ENCODE measurements around the gene GRM4. TPM values are rescaled to one million over a fixed set of nuclear protein-coding genes. Genes with fewer than 3 reads are reported as not detected.

GRM4 gene
- total RNA-seq, 2 donors from 2014 or later: 4.4 TPM; not detected in 1

DNA sequence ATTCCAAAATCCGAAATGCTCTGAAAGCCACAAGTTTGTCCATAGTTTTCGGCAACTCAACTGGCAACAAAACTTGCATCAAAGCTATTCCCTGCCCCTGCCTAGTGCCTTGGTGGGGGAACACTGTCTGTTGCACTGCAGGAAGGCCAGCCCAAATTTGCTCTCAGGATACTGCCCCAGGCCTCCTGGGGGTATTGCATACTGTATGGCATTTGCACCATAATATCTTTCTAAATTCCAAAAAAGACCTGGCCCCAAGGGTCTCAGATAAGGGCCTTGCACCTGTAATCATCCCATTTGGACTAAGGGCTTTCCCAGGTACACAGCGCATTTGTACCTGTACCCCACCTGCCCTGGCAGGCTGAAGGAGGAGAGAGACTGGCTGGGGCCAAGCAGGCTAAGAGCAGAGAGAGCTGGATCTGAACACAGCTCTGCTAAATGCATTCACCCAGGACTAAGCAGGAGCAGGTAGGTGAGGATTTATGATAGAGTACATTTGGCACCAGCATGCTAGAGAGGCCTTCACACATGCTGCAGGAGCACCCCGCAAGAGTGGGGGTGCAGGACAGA lies 4.0 kb upstream of the GRM4 start:
- Histone ChIP-seq H3K27ac (no peak overlapping the region), H3K27me3 (replicated peaks; ENCODE audit: insufficient read depth) (no peaks in the 10 kb centered on the region), H3K36me3 (no peaks in the 10 kb centered on the region), H3K4me3 (no peak overlapping the region), H3K9me3 (no peaks in the 10 kb centered on the region), H3K4me1 (replicated peaks) (peaks cover under 1% of the 10 kb centered on the region)
- DNase-seq (ENCODE audit: low spot score): no peak
- 76% methylated on average over 4 of the region's 4 CpGs for WGBS
- TF ChIP-seq, protein P1, sequence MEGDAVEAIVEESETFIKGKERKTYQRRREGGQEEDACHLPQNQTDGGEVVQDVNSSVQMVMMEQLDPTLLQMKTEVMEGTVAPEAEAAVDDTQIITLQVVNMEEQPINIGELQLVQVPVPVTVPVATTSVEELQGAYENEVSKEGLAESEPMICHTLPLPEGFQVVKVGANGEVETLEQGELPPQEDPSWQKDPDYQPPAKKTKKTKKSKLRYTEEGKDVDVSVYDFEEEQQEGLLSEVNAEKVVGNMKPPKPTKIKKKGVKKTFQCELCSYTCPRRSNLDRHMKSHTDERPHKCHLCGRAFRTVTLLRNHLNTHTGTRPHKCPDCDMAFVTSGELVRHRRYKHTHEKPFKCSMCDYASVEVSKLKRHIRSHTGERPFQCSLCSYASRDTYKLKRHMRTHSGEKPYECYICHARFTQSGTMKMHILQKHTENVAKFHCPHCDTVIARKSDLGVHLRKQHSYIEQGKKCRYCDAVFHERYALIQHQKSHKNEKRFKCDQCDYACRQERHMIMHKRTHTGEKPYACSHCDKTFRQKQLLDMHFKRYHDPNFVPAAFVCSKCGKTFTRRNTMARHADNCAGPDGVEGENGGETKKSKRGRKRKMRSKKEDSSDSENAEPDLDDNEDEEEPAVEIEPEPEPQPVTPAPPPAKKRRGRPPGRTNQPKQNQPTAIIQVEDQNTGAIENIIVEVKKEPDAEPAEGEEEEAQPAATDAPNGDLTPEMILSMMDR (IDR thresholded peaks at IDR 0.05): no peak
- TF ChIP-seq POLR2A (IDR thresholded peaks at IDR 0.05) (no peak), POLR2AphosphoS5 (IDR thresholded peaks at IDR 0.05) (no peak)
- intact Hi-C loops (cut with DNase I): loop anchor here (5.0 kb wide), 3 partner anchors 93 to 408 kb away; no protein-coding TSS in a partner anchor

- no peaks in the 10 kb centered on the region for H3K9me3 ChIP-seq
- no peak for DNase-seq (ENCODE audit: low spot score)
- WGBS: 48% methylated on average over 5 of the region's 5 CpGs
- no peaks in the 10 kb centered on the region for H3K27me3 ChIP-seq (replicated peaks; ENCODE audit: insufficient read depth)
- peaks cover 5% of the 10 kb centered on the region for H3K4me1 ChIP-seq (replicated peaks)
- intact Hi-C loops (cut with DNase I): no loop called here
- no peak overlapping the region for H3K27ac ChIP-seq
- no peak overlapping the region for H3K4me3 ChIP-seq
- TF ChIP-seq POLR2AphosphoS5 (IDR thresholded peaks at IDR 0.05) (no peak), POLR2A (IDR thresholded peaks at IDR 0.05) (no peak)
- H3K36me3 ChIP-seq: no peaks in the 10 kb centered on the region
Measured at GRCh38 chr6:34149452-34149810, 3.5 kb upstream of the GRM4 start.

DNA sequence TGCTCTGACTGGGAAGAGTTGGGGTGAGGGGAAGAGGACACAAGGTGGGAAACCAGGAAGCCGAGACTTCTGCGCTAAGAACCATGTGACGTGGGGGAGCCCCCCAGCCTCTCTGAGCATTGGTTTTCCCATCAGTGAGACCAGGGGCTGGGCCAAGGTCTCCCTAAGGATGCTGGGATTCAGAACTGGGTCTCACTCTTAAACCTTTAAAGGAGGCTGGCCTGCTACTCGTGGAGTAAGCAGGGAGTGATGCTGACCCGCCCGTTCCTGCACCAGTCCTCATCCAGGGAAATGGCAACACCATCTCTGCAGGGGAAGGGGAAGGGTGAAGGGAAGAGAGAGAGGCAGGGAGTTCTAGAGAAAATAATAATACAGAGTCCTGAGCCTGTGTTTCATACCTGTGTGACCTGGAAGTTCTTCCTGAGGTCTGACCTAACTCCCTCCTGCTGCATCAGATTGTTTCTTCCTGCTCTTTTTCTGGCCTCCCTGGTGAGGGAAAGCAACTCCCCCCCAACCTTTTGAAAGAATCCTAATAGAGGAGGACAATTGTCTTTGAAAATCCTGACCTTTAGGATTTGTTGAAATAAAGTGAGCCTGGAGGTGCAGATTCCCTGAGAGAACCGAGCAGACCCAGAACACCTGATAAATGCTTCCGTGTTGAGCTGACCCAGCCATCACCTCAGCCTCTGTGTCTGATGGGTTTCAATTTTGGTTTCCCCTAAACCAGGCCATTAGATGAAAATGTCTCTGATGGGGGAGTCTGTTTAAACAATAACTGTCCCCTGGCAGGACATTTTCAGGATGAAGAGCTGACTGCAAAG lies 3.0 kb upstream of the GRM4 start:
- TF ChIP-seq POLR2AphosphoS5 (IDR thresholded peaks at IDR 0.05): no peak
- TF ChIP-seq, protein P1 (IDR thresholded peaks at IDR 0.05): no peak
- TF ChIP-seq POLR2A (IDR thresholded peaks at IDR 0.05): no peak
- WGBS: 83% methylated on average over 8 of the region's 8 CpGs
- intact Hi-C loops (cut with DNase I): no loop called here

GRCh38 chr6:34147906-34148630 lies 2.2 kb upstream of the GRM4 start:
- Histone ChIP-seq H3K9me3 (no peaks in the 10 kb centered on the region), H3K4me3 (no peak overlapping the region), H3K36me3 (no peaks in the 10 kb centered on the region), H3K27me3 (replicated peaks; ENCODE audit: insufficient read depth) (no peaks in the 10 kb centered on the region), H3K4me1 (replicated peaks) (peaks cover 18% of the 10 kb centered on the region), H3K27ac (no peak overlapping the region)
- intact Hi-C loops (cut with DNase I): no loop called here
- no peak for TF ChIP-seq POLR2AphosphoS5 (IDR thresholded peaks at IDR 0.05)
- TF ChIP-seq, protein P1 (IDR thresholded peaks at IDR 0.05): no peak
- 80% methylated on average over 13 of the region's 13 CpGs for WGBS
- DNase-seq (ENCODE audit: low spot score): no peak

More for the DNA sequence above, 3.0 kb upstream of the GRM4 start:
- Histone ChIP-seq H3K27me3 (replicated peaks; ENCODE audit: insufficient read depth) (no peaks in the 10 kb centered on the region), H3K27ac (no peak overlapping the region), H3K4me1 (replicated peaks) (peaks cover 11% of the 10 kb centered on the region), H3K4me3 (no peak overlapping the region), H3K36me3 (no peaks in the 10 kb centered on the region), H3K9me3 (no peaks in the 10 kb centered on the region)
- no peak for DNase-seq (ENCODE audit: low spot score)

DNA sequence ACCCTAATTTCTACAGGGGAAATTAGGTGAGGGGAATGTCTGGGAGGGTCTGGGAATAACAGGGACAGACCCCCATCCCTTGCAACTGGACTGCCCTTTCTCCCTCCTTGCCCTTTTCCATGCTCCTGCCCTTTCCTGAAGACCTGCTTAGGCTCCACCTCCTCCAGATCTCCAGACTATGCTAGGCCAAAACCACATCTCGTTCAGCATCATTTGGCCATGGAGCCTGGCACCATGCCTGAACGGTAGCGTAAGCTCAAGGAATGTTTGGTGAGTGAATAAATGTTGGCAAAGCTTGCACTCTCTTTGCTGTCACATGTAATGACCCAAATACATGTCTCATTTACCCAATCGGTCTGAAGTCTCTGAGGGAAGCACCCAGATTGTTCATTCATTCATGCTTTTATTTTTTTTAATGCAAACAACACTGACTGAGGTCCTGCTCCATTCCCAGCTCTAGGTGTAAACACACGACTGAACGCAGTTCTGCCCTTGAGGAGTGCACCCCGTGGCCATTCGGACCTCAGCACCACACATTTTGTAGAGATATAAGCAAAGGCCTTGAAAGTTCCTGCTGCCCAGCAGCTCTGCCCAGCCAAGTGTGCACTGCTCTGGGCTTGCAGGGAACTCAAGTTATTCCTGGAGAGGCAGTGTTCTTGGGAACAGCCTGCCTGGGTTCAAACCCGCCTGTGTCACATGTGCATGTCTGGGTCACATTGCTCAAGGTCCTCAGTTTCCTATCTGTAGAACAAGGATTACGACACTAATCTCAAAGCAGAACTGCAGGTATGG lies 1.1 kb upstream of the GRM4 start:
- intact Hi-C loops (cut with DNase I): no loop called here

More for the DNA sequence above, 1.1 kb upstream of the GRM4 start:
- Histone ChIP-seq H3K9me3 (no peaks in the 10 kb centered on the region), H3K4me1 (replicated peaks) (peaks cover 18% of the 10 kb centered on the region), H3K27ac (no peak overlapping the region), H3K27me3 (replicated peaks; ENCODE audit: insufficient read depth) (peaks cover 3% of the 10 kb centered on the region), H3K36me3 (no peaks in the 10 kb centered on the region), H3K4me3 (no peak overlapping the region)
- TF ChIP-seq, protein P1 (IDR thresholded peaks at IDR 0.05): no peak
- TF ChIP-seq POLR2A (IDR thresholded peaks at IDR 0.05) (no peak), POLR2AphosphoS5 (IDR thresholded peaks at IDR 0.05) (no peak)
- no peak for DNase-seq (ENCODE audit: low spot score)
- WGBS: 67% methylated on average over 10 of the region's 10 CpGs
